Placental pericyte (primary cell): ENCODE data around the gene DPF3. TPM values are rescaled to one million over a fixed set of nuclear protein-coding genes. Genes with fewer than 3 reads are reported as not detected.

ENCODE experiments used
- small RNA-seq: library from RNA; depleted of rRNA; stranded (forward); fragments of <200 nt; gene quantifications from one replicate; pipeline ENCODE3, GENCODE V24; 2012; ENCODE audit warnings: low replicate concordance
- total RNA-seq: library from RNA; depleted of rRNA; stranded (reverse); fragments of >200 nt; gene quantifications from 2 replicates; pipeline ENCODE4 v1.2.3, GENCODE V29; 2012

The DPF3 gene
- 5.7 and 19.9 TPM in 2 replicates for total RNA-seq

GRCh38 chr14:72893636-72894322, at the start of gene DPF3:
DPF3 (minus strand) TSS chr14:72894101; CDS start chr14:72894088, 13 bp downstream.

DNA sequence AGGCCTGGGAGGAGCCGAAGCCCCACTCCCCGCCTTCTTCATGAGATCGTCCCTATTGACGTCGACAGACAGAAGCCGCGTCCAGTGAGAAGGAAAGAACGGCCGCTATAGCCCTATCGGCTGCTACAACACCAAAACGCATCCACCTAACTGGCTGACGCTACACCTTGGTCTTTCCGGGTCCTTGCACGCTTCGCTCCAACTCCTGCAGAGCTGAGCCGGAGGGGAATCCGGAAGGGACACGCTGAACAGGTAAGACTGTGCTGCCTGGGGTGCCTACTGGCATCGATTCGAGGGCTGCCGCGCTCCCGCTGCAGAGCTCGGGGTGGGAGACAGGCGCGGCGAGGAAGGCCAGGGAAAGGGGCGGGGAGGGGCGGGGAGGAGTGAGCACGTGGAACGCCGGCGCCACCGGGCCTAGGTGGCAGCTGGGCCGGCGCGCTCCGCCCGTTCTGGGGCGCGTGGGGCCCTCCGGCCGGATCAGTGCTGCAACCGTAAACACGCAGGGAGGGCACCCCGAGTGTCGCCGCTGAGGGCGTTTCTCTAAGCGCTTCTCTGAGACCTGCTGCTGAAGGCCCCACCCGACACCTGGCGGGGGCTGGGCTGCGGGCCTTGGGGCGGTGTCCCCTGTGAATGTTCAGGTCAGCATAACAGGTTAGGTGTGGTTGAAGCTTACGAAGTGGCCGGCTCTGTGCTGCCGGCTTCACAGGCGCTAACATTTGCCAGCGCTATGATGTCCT, 32.6 kb upstream of the DPF3 start, which contains the start of gene DCAF4:
DCAF4 (plus strand) TSS at position 173 of the 737 bp plus-strand sequence. CDS start 11,515 bp downstream, outside the sequence.

Small RNA genes within 50 kb of the gene (small RNA-seq; reads per million reads assigned to genes)
- not detected for gene RF00019

Other genes starting within 250 kb of the DPF3 start
- 30.1 and 47.3 TPM in 2 replicates for gene DCAF4, start 32.4 kb upstream of the DPF3 start, total RNA-seq
- 16.8 and 32.0 TPM in 2 replicates for gene ZFYVE1, start 133.0 kb upstream of the DPF3 start, total RNA-seq
- 37.4 and 44.4 TPM in 2 replicates for gene RBM25, start 164.4 kb upstream of the DPF3 start, total RNA-seq
- 68.6 and 89.7 TPM in 2 replicates for gene PSEN1, start 242.4 kb upstream of the DPF3 start, total RNA-seq